Measurements from ENCODE around the gene GALNTL6. TPM values are rescaled to one million over a fixed set of nuclear protein-coding genes. Genes with fewer than 3 reads are reported as not detected.
"Not testable (repeated sequence)": the region's sequence is repeated elsewhere in the genome, so short reads cannot be mapped to it uniquely, and the experiment has no call there.

The GALNTL6 gene
- total RNA-seq, 2 experiments from 2014 or later: not detected

- no peaks in the 10 kb centered on the region for H3K4me1 Mint-ChIP-seq
- H3K4me3 Mint-ChIP-seq: no peak overlapping the region
- no peaks in the 10 kb centered on the region for H3K9me3 Mint-ChIP-seq (ENCODE audit: low read depth)
- H3K27me3 Mint-ChIP-seq: no peaks in the 10 kb centered on the region
- CTCF ChIA-PET: no interaction called here
- ATAC-seq: no peak
- no peak overlapping the region for H3K27ac Mint-ChIP-seq
- DNase-seq: no peak
- no peaks in the 10 kb centered on the region for H3K36me3 Mint-ChIP-seq
Measured at GRCh38 chr4:172899861-172900260, 1086.7 kb downstream of the GALNTL6 start.

GRCh38 chr4:172900900-172901299 is 1087.7 kb downstream of the GALNTL6 start:
- no peaks in the 10 kb centered on the region for H3K9me3 Mint-ChIP-seq (ENCODE audit: low read depth)
- H3K4me1 Mint-ChIP-seq: no peaks in the 10 kb centered on the region
- no peak for DNase-seq
- no peaks in the 10 kb centered on the region for H3K36me3 Mint-ChIP-seq
- no peak for ATAC-seq
- no peak overlapping the region for H3K27ac Mint-ChIP-seq
- H3K27me3 Mint-ChIP-seq: peaks cover 2% of the 10 kb centered on the region
- CTCF ChIA-PET: no interaction called here
- H3K4me3 Mint-ChIP-seq: no peak overlapping the region

- H3K9me3 Mint-ChIP-seq (ENCODE audit: low read depth); H3K27ac Mint-ChIP-seq; CTCF ChIA-PET; DNase-seq; H3K27me3 Mint-ChIP-seq; H3K36me3 Mint-ChIP-seq; ATAC-seq; H3K4me3 Mint-ChIP-seq; H3K4me1 Mint-ChIP-seq: not testable (repeated sequence)
Measured at GRCh38 chr4:172912468-172912867, 1099.3 kb downstream of the GALNTL6 start.

- ATAC-seq; H3K4me1 Mint-ChIP-seq; H3K4me3 Mint-ChIP-seq; H3K36me3 Mint-ChIP-seq; H3K9me3 Mint-ChIP-seq (ENCODE audit: low read depth); H3K27me3 Mint-ChIP-seq; CTCF ChIA-PET; DNase-seq; H3K27ac Mint-ChIP-seq: not testable (repeated sequence)
Measured at GRCh38 chr4:172917403-172917802, 1104.2 kb downstream of the GALNTL6 start.

- no peak overlapping the region for H3K27ac Mint-ChIP-seq
- no peaks in the 10 kb centered on the region for H3K9me3 Mint-ChIP-seq (ENCODE audit: low read depth)
- no peak overlapping the region for H3K4me3 Mint-ChIP-seq
- CTCF ChIA-PET: no interaction called here
- H3K36me3 Mint-ChIP-seq: no peaks in the 10 kb centered on the region
- H3K27me3 Mint-ChIP-seq: no peaks in the 10 kb centered on the region
- H3K4me1 Mint-ChIP-seq: no peaks in the 10 kb centered on the region
- ATAC-seq (no peak), DNase-seq (no peak)
Measured at GRCh38 chr4:172919269-172919668, 1106.1 kb downstream of the GALNTL6 start.

- H3K4me3 Mint-ChIP-seq: no peak overlapping the region
- no peak overlapping the region for H3K27ac Mint-ChIP-seq
- no peaks in the 10 kb centered on the region for H3K36me3 Mint-ChIP-seq
- DNase-seq (no peak), ATAC-seq (no peak)
- CTCF ChIA-PET: no interaction called here
- H3K4me1 Mint-ChIP-seq: no peaks in the 10 kb centered on the region
- peaks cover 2% of the 10 kb centered on the region for H3K27me3 Mint-ChIP-seq
- H3K9me3 Mint-ChIP-seq (ENCODE audit: low read depth): no peaks in the 10 kb centered on the region
Measured at GRCh38 chr4:172927096-172927814, 1114.1 kb downstream of the GALNTL6 start.

GRCh38 chr4:172928347-172928746 is 1115.1 kb downstream of the GALNTL6 start:
- DNase-seq (no peak), ATAC-seq (no peak)
- no peaks in the 10 kb centered on the region for H3K9me3 Mint-ChIP-seq (ENCODE audit: low read depth)
- H3K27me3 Mint-ChIP-seq: peaks cover 2% of the 10 kb centered on the region
- H3K36me3 Mint-ChIP-seq: no peaks in the 10 kb centered on the region
- H3K4me1 Mint-ChIP-seq: no peaks in the 10 kb centered on the region
- no peak overlapping the region for H3K27ac Mint-ChIP-seq
- CTCF ChIA-PET: no interaction called here
- no peak overlapping the region for H3K4me3 Mint-ChIP-seq

GRCh38 chr4:172938072-172938829 is 1125.0 kb downstream of the GALNTL6 start:
- no peaks in the 10 kb centered on the region for H3K27me3 Mint-ChIP-seq

GRCh38 chr4:172938870-172939269 is 1125.7 kb downstream of the GALNTL6 start:
- Mint-ChIP-seq H3K27me3 (no peaks in the 10 kb centered on the region), H3K27ac (no peak overlapping the region), H3K9me3 (ENCODE audit: low read depth) (no peaks in the 10 kb centered on the region), H3K4me1 (no peaks in the 10 kb centered on the region), H3K36me3 (no peaks in the 10 kb centered on the region), H3K4me3 (no peak overlapping the region)
- ATAC-seq (no peak), DNase-seq (no peak)
- CTCF ChIA-PET: no interaction called here

More at GRCh38 chr4:172938072-172938829, 1125.0 kb downstream of the GALNTL6 start:
- no peak overlapping the region for H3K27ac Mint-ChIP-seq
- H3K36me3 Mint-ChIP-seq: no peaks in the 10 kb centered on the region
- DNase-seq (no peak), ATAC-seq (no peak)
- H3K4me1 Mint-ChIP-seq: no peaks in the 10 kb centered on the region
- CTCF ChIA-PET: no interaction called here
- no peak overlapping the region for H3K4me3 Mint-ChIP-seq
- H3K9me3 Mint-ChIP-seq (ENCODE audit: low read depth): no peaks in the 10 kb centered on the region

GRCh38 chr4:172942840-172943239 is 1129.6 kb downstream of the GALNTL6 start:
- CTCF ChIA-PET: no interaction called here
- no peaks in the 10 kb centered on the region for H3K36me3 Mint-ChIP-seq
- H3K9me3 Mint-ChIP-seq (ENCODE audit: low read depth): no peaks in the 10 kb centered on the region
- DNase-seq: no peak
- no peak overlapping the region for H3K27ac Mint-ChIP-seq
- no peaks in the 10 kb centered on the region for H3K4me1 Mint-ChIP-seq
- ATAC-seq: no peak
- no peaks in the 10 kb centered on the region for H3K27me3 Mint-ChIP-seq
- no peak overlapping the region for H3K4me3 Mint-ChIP-seq

GRCh38 chr4:172945611-172946010 is 1132.4 kb downstream of the GALNTL6 start:
- CTCF ChIA-PET: no interaction called here
- H3K4me1 Mint-ChIP-seq: no peaks in the 10 kb centered on the region
- no peaks in the 10 kb centered on the region for H3K9me3 Mint-ChIP-seq (ENCODE audit: low read depth)
- H3K4me3 Mint-ChIP-seq: no peak overlapping the region
- no peaks in the 10 kb centered on the region for H3K27me3 Mint-ChIP-seq
- DNase-seq (no peak), ATAC-seq (no peak)
- H3K27ac Mint-ChIP-seq: no peak overlapping the region
- H3K36me3 Mint-ChIP-seq: no peaks in the 10 kb centered on the region

- H3K9me3 Mint-ChIP-seq (ENCODE audit: low read depth): no peaks in the 10 kb centered on the region
Measured at GRCh38 chr4:172946503-172946902, 1133.3 kb downstream of the GALNTL6 start.

GRCh38 chr4:172947594-172947993 is 1134.4 kb downstream of the GALNTL6 start:
- CTCF ChIA-PET: no interaction called here
- H3K27me3 Mint-ChIP-seq: no peaks in the 10 kb centered on the region

More at GRCh38 chr4:172946503-172946902, 1133.3 kb downstream of the GALNTL6 start:
- Mint-ChIP-seq H3K27me3 (no peaks in the 10 kb centered on the region), H3K27ac (no peak overlapping the region), H3K4me1 (no peaks in the 10 kb centered on the region), H3K36me3 (no peaks in the 10 kb centered on the region), H3K4me3 (no peak overlapping the region)
- CTCF ChIA-PET: no interaction called here
- ATAC-seq (no peak), DNase-seq (no peak)

GRCh38 chr4:172950990-172951389 is 1137.8 kb downstream of the GALNTL6 start:
- ATAC-seq: no peak
- H3K36me3 Mint-ChIP-seq: no peaks in the 10 kb centered on the region
- CTCF ChIA-PET: no interaction called here
- H3K4me3 Mint-ChIP-seq: no peak overlapping the region
- no peaks in the 10 kb centered on the region for H3K9me3 Mint-ChIP-seq (ENCODE audit: low read depth)
- H3K27ac Mint-ChIP-seq: no peak overlapping the region
- H3K27me3 Mint-ChIP-seq: no peaks in the 10 kb centered on the region
- no peaks in the 10 kb centered on the region for H3K4me1 Mint-ChIP-seq
- DNase-seq: no peak

More at GRCh38 chr4:172947594-172947993, 1134.4 kb downstream of the GALNTL6 start:
- ATAC-seq (no peak), DNase-seq (no peak)
- H3K4me3 Mint-ChIP-seq: no peak overlapping the region
- H3K9me3 Mint-ChIP-seq (ENCODE audit: low read depth): no peaks in the 10 kb centered on the region
- no peak overlapping the region for H3K27ac Mint-ChIP-seq
- no peaks in the 10 kb centered on the region for H3K36me3 Mint-ChIP-seq
- H3K4me1 Mint-ChIP-seq: no peaks in the 10 kb centered on the region

Data from activated CD8-positive, alpha-beta memory T cell treated with anti-CD3 and anti-CD28 coated beads, Interleukin-2, amount 10 ng/mL, durations not matched to agents 7 days and 5 days (primary cell).